Spleen (tissue), 7 donors: ENCODE results near the gene INPP5D.
A peak's percentile ranks its signal among the peaks of the same experiment; 100 is the strongest.

Experiments
- POLR2A ChIP-seq, 3 donors: fragments of 450-650 bp; IDR thresholded peaks; one replicate each; pipeline ENCODE4 v1.5.1; 2017; ENCODE audit warnings: antibody characterized with exemption in 3 of 3, mild to moderate bottlenecking in 1 of 3
- POLR2AphosphoS5 ChIP-seq, 3 donors: sonication (generic); formaldehyde crosslinking; IDR thresholded peaks; one replicate each; pipeline ENCODE4 v1.5.1; 2017; ENCODE audit warnings: antibody characterized with exemption in 3 of 3
- TF ChIP-seq, protein P1 (sequence below), 11 experiments: fragments of 200-600 bp in 7 of 11; fragments of 450-650 bp in 4 of 11; sonication (generic) in 4 of 11; IDR thresholded peaks in 8 of 11; conservative IDR thresholded peaks in 3 of 11; 1 replicate in 7 of 11; 2 replicates in 4 of 11; pipeline versions ENCODE4 v1.4.0 to v1.8.0; 2016 to 2021; ENCODE audit warnings: antibody characterized with exemption in 11 of 11, inconsistent platforms in 4 of 11, mild to moderate bottlenecking in 1 of 11
- donor health status: DM: no; HTN: no; CAD: no; lungs with moderate emphysema.
- donor health status: DM: no; HTN: no; CAD: no.
- donor health status: DM: no; HTN: no; CAD: no.

DNA sequence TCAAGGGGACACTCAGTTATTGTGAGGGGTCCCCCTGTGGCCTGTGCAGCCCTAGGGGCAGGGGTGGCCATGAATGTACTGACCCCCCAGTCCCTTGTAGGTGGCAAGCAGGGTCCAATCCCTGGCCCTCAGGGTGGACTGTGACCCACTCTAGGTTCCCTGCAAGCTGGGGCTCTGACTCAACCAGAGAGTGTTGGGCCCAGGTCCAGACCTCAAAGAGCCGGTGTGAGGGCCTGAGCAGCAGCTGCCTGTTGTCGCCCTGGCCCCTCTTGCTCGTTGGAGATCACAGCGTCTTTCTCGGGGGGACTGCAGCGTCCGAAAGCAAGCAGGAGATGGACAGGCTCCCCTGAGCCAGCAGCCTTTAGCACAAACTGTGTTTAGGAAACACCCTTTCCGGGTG, 124.5 kb downstream of the INPP5D start:
- TF ChIP-seq, protein P1, sequence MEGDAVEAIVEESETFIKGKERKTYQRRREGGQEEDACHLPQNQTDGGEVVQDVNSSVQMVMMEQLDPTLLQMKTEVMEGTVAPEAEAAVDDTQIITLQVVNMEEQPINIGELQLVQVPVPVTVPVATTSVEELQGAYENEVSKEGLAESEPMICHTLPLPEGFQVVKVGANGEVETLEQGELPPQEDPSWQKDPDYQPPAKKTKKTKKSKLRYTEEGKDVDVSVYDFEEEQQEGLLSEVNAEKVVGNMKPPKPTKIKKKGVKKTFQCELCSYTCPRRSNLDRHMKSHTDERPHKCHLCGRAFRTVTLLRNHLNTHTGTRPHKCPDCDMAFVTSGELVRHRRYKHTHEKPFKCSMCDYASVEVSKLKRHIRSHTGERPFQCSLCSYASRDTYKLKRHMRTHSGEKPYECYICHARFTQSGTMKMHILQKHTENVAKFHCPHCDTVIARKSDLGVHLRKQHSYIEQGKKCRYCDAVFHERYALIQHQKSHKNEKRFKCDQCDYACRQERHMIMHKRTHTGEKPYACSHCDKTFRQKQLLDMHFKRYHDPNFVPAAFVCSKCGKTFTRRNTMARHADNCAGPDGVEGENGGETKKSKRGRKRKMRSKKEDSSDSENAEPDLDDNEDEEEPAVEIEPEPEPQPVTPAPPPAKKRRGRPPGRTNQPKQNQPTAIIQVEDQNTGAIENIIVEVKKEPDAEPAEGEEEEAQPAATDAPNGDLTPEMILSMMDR (IDR thresholded peaks at IDR 0.05 in 8 of 11, conservative IDR thresholded peaks at IDR 0.05 in 3 of 11) = no peak
- TF ChIP-seq POLR2A (IDR thresholded peaks at IDR 0.05) (no peak), POLR2AphosphoS5 (IDR thresholded peaks at IDR 0.05) (peak in 2 of 3 donors; percentile 35 to 56)
